ENCODE data around the gene SMURF1.

Gene SMURF1

GRCh38 chr7:98993024-98993897 lies 150.6 kb downstream of the SMURF1 start:
- no peaks in the 10 kb centered on the region for H3K27me3 ChIP-seq (replicated peaks; ENCODE audit: control insufficient read depth, insufficient read depth, low read length, poor library complexity, severe bottlenecking)
- no peak for DNase-seq
- H3K9me3 ChIP-seq (ENCODE audit: control insufficient read depth, low read length), result no peaks in the 10 kb centered on the region
- peaks cover 84% of the 10 kb centered on the region for H3K36me3 ChIP-seq (ENCODE audit: control insufficient read depth, insufficient read depth, low read length)
- H3K4me1 ChIP-seq (ENCODE audit: control insufficient read depth, insufficient read depth, low read length, poor library complexity, severe bottlenecking), result no peaks in the 10 kb centered on the region
- H3K4me3 ChIP-seq (ENCODE audit: insufficient read depth, low read depth, low read length, poor library complexity, severe bottlenecking), result no peak overlapping the region
- no peak overlapping the region for H3K27ac ChIP-seq (ENCODE audit: insufficient read depth, low read length, poor library complexity, severe bottlenecking)

GRCh38 chr7:98992076-98992475 lies 151.8 kb downstream of the SMURF1 start:
- no peak for DNase-seq
- Histone ChIP-seq H3K4me3 (ENCODE audit: insufficient read depth, low read depth, low read length, poor library complexity, severe bottlenecking) (no peak overlapping the region), H3K36me3 (ENCODE audit: control insufficient read depth, insufficient read depth, low read length) (peaks cover 91% of the 10 kb centered on the region), H3K9me3 (ENCODE audit: control insufficient read depth, low read length) (no peaks in the 10 kb centered on the region), H3K4me1 (ENCODE audit: control insufficient read depth, insufficient read depth, low read length, poor library complexity, severe bottlenecking) (no peaks in the 10 kb centered on the region), H3K27me3 (replicated peaks; ENCODE audit: control insufficient read depth, insufficient read depth, low read length, poor library complexity, severe bottlenecking) (no peaks in the 10 kb centered on the region), H3K27ac (ENCODE audit: insufficient read depth, low read length, poor library complexity, severe bottlenecking) (no peak overlapping the region)

- H3K36me3 ChIP-seq (ENCODE audit: control insufficient read depth, insufficient read depth, low read length), result peaks cover 98% of the 10 kb centered on the region
- H3K9me3 ChIP-seq (ENCODE audit: control insufficient read depth, low read length), result no peaks in the 10 kb centered on the region
- no peak overlapping the region for H3K4me3 ChIP-seq (ENCODE audit: insufficient read depth, low read depth, low read length, poor library complexity, severe bottlenecking)
- no peaks in the 10 kb centered on the region for H3K27me3 ChIP-seq (replicated peaks; ENCODE audit: control insufficient read depth, insufficient read depth, low read length, poor library complexity, severe bottlenecking)
- DNase-seq, result no peak
- H3K27ac ChIP-seq (ENCODE audit: insufficient read depth, low read length, poor library complexity, severe bottlenecking), result no peak overlapping the region
- H3K4me1 ChIP-seq (ENCODE audit: control insufficient read depth, insufficient read depth, low read length, poor library complexity, severe bottlenecking), result no peaks in the 10 kb centered on the region
Measured at GRCh38 chr7:98991141-98991540, 152.8 kb downstream of the SMURF1 start.

- Histone ChIP-seq H3K27me3 (replicated peaks; ENCODE audit: control insufficient read depth, insufficient read depth, low read length, poor library complexity, severe bottlenecking) (no peaks in the 10 kb centered on the region), H3K4me3 (ENCODE audit: insufficient read depth, low read depth, low read length, poor library complexity, severe bottlenecking) (no peak overlapping the region), H3K4me1 (ENCODE audit: control insufficient read depth, insufficient read depth, low read length, poor library complexity, severe bottlenecking) (no peaks in the 10 kb centered on the region), H3K9me3 (ENCODE audit: control insufficient read depth, low read length) (no peaks in the 10 kb centered on the region), H3K27ac (ENCODE audit: insufficient read depth, low read length, poor library complexity, severe bottlenecking) (no peak overlapping the region), H3K36me3 (ENCODE audit: control insufficient read depth, insufficient read depth, low read length) (peaks cover 98% of the 10 kb centered on the region)
- DNase-seq, result no peak
Measured at GRCh38 chr7:98990356-98990755, 153.6 kb downstream of the SMURF1 start.

GRCh38 chr7:98988641-98989040 lies 155.3 kb downstream of the SMURF1 start:
- no peak for DNase-seq
- Histone ChIP-seq H3K4me1 (ENCODE audit: control insufficient read depth, insufficient read depth, low read length, poor library complexity, severe bottlenecking) (no peaks in the 10 kb centered on the region), H3K27ac (ENCODE audit: insufficient read depth, low read length, poor library complexity, severe bottlenecking) (no peak overlapping the region), H3K4me3 (ENCODE audit: insufficient read depth, low read depth, low read length, poor library complexity, severe bottlenecking) (no peak overlapping the region), H3K9me3 (ENCODE audit: control insufficient read depth, low read length) (no peaks in the 10 kb centered on the region), H3K36me3 (ENCODE audit: control insufficient read depth, insufficient read depth, low read length) (peaks cover 98% of the 10 kb centered on the region), H3K27me3 (replicated peaks; ENCODE audit: control insufficient read depth, insufficient read depth, low read length, poor library complexity, severe bottlenecking) (no peaks in the 10 kb centered on the region)

- Histone ChIP-seq H3K4me3 (ENCODE audit: insufficient read depth, low read depth, low read length, poor library complexity, severe bottlenecking) (no peak overlapping the region), H3K27ac (ENCODE audit: insufficient read depth, low read length, poor library complexity, severe bottlenecking) (no peak overlapping the region), H3K9me3 (ENCODE audit: control insufficient read depth, low read length) (no peaks in the 10 kb centered on the region), H3K36me3 (ENCODE audit: control insufficient read depth, insufficient read depth, low read length) (peaks cover 98% of the 10 kb centered on the region), H3K4me1 (ENCODE audit: control insufficient read depth, insufficient read depth, low read length, poor library complexity, severe bottlenecking) (no peaks in the 10 kb centered on the region), H3K27me3 (replicated peaks; ENCODE audit: control insufficient read depth, insufficient read depth, low read length, poor library complexity, severe bottlenecking) (no peaks in the 10 kb centered on the region)
- DNase-seq, result no peak
Measured at GRCh38 chr7:98985945-98986344, 158.0 kb downstream of the SMURF1 start.

- no peak overlapping the region for H3K4me3 ChIP-seq (ENCODE audit: insufficient read depth, low read depth, low read length, poor library complexity, severe bottlenecking)
- no peaks in the 10 kb centered on the region for H3K9me3 ChIP-seq (ENCODE audit: control insufficient read depth, low read length)
- H3K4me1 ChIP-seq (ENCODE audit: control insufficient read depth, insufficient read depth, low read length, poor library complexity, severe bottlenecking), result no peaks in the 10 kb centered on the region
- DNase-seq, result no peak
- H3K36me3 ChIP-seq (ENCODE audit: control insufficient read depth, insufficient read depth, low read length), result peaks cover 99% of the 10 kb centered on the region
- H3K27me3 ChIP-seq (replicated peaks; ENCODE audit: control insufficient read depth, insufficient read depth, low read length, poor library complexity, severe bottlenecking), result no peaks in the 10 kb centered on the region
- H3K27ac ChIP-seq (ENCODE audit: insufficient read depth, low read length, poor library complexity, severe bottlenecking), result no peak overlapping the region
Measured at GRCh38 chr7:98985406-98985805, 158.5 kb downstream of the SMURF1 start.

GRCh38 chr7:98984126-98984525 lies 159.8 kb downstream of the SMURF1 start:
- Histone ChIP-seq H3K27me3 (replicated peaks; ENCODE audit: control insufficient read depth, insufficient read depth, low read length, poor library complexity, severe bottlenecking) (no peaks in the 10 kb centered on the region), H3K9me3 (ENCODE audit: control insufficient read depth, low read length) (no peaks in the 10 kb centered on the region), H3K4me3 (ENCODE audit: insufficient read depth, low read depth, low read length, poor library complexity, severe bottlenecking) (no peak overlapping the region), H3K4me1 (ENCODE audit: control insufficient read depth, insufficient read depth, low read length, poor library complexity, severe bottlenecking) (no peaks in the 10 kb centered on the region), H3K27ac (ENCODE audit: insufficient read depth, low read length, poor library complexity, severe bottlenecking) (no peak overlapping the region), H3K36me3 (ENCODE audit: control insufficient read depth, insufficient read depth, low read length) (peaks cover 99% of the 10 kb centered on the region)
- no peak for DNase-seq

GRCh38 chr7:98982686-98983085 lies 161.2 kb downstream of the SMURF1 start:
- Histone ChIP-seq H3K27me3 (replicated peaks; ENCODE audit: control insufficient read depth, insufficient read depth, low read length, poor library complexity, severe bottlenecking) (no peaks in the 10 kb centered on the region), H3K9me3 (ENCODE audit: control insufficient read depth, low read length) (no peaks in the 10 kb centered on the region), H3K36me3 (ENCODE audit: control insufficient read depth, insufficient read depth, low read length) (peaks cover 99% of the 10 kb centered on the region), H3K27ac (ENCODE audit: insufficient read depth, low read length, poor library complexity, severe bottlenecking) (no peak overlapping the region), H3K4me3 (ENCODE audit: insufficient read depth, low read depth, low read length, poor library complexity, severe bottlenecking) (no peak overlapping the region), H3K4me1 (ENCODE audit: control insufficient read depth, insufficient read depth, low read length, poor library complexity, severe bottlenecking) (no peaks in the 10 kb centered on the region)
- no peak for DNase-seq

- H3K4me1 ChIP-seq (ENCODE audit: control insufficient read depth, insufficient read depth, low read length, poor library complexity, severe bottlenecking), result no peaks in the 10 kb centered on the region
- no peaks in the 10 kb centered on the region for H3K27me3 ChIP-seq (replicated peaks; ENCODE audit: control insufficient read depth, insufficient read depth, low read length, poor library complexity, severe bottlenecking)
- no peaks in the 10 kb centered on the region for H3K9me3 ChIP-seq (ENCODE audit: control insufficient read depth, low read length)
- DNase-seq, result no peak
- H3K27ac ChIP-seq (ENCODE audit: insufficient read depth, low read length, poor library complexity, severe bottlenecking), result no peak overlapping the region
- H3K4me3 ChIP-seq (ENCODE audit: insufficient read depth, low read depth, low read length, poor library complexity, severe bottlenecking), result no peak overlapping the region
- peaks cover 98% of the 10 kb centered on the region for H3K36me3 ChIP-seq (ENCODE audit: control insufficient read depth, insufficient read depth, low read length)
Measured at GRCh38 chr7:98981701-98982100, 162.2 kb downstream of the SMURF1 start.
